G401.6 (cell line): ENCODE results near the gene NMNAT2.

Experiments
- FAIRE-seq: peaks from 2 replicates; lab custom pipeline; 2012; peaks lifted over from hg19 to GRCh38; lab: Jason Lieb, UNC

NMNAT2 gene

GRCh38 chr1:183236158-183236725 lies 181.9 kb downstream of the NMNAT2 start:
- no peak for FAIRE-seq

DNA sequence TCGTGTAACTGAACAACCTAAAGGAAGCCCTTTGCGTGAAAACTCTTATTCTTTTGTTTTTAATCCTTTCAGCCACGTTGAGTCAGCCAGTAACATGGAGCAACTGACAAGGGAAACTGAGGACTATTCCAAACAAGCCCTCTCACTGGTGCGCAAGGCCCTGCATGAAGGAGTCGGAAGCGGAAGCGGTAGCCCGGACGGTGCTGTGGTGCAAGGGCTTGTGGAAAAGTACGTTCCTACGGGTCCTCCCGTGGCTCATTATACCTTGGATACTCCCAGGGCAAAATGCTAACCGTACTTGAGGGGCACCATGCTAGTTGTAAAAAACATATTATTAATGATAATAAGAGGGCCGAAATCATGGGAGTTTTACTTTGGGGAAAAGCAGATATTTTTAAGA lies 182.7 kb downstream of the NMNAT2 start:
- peak; percentile 82 for FAIRE-seq

DNA sequence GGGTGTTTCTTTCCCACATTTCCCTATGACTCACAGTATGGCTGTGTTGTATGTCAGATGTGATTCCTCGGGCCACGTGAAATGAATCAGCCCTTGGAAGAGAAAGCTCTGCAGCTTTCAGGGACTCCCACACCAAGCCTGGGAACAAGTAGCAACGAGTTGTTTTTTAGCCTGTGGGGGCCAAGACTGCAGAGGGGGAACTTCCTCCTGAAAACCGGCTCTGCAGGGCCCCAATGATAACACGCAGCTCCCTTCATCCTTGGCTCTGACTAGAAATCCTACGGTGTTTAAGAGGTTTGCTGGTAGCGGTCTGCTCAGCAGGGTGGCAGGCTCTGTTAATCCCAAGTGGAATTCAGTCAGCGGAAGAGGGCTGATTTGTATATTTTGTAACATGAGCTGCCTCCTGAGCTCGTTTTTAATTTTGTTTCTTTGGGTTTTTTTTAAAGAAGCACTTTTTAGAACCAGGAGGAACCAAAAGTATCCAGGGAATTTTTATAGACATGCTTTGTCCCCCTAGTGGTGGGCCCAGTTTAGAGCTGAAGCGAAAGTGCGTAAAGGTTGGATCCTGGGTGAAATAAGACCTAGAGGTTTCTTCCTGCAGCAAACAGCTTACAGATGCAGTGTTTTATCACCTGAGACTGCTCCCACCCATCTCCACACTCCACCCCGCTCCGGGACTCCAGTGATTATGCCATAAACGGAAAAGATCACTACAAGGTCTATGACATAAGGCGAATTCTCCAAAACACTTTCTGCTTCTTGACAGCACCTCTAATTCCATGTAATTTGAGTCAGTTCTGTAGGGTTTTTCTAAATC lies 183.3 kb downstream of the NMNAT2 start:
- FAIRE-seq, result peak; percentile 99

DNA sequence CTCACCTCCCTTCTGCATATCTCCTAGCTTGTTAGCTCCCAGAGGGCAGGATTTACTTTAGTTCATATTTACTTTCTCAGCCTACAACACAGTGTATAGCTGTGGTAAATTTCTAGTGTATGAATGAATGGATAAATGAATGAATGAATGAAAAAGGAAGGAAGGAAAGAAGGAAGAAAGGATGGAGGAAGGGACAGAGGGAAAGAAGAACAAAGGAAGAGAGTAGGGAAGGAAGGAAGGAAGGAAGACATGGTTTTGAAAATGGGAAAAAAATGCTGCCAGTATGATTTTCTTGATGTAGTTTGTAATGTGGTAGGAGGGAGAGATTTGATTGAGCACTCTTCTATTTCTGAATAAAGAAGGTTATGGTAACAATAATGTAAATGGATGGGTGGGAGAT lies 185.1 kb downstream of the NMNAT2 start:
- no peak for FAIRE-seq

- no peak for FAIRE-seq
Measured at GRCh38 chr1:183231545-183231944, 186.6 kb downstream of the NMNAT2 start.

- FAIRE-seq, result no peak
Measured at GRCh38 chr1:183230413-183230812, 187.8 kb downstream of the NMNAT2 start.

DNA sequence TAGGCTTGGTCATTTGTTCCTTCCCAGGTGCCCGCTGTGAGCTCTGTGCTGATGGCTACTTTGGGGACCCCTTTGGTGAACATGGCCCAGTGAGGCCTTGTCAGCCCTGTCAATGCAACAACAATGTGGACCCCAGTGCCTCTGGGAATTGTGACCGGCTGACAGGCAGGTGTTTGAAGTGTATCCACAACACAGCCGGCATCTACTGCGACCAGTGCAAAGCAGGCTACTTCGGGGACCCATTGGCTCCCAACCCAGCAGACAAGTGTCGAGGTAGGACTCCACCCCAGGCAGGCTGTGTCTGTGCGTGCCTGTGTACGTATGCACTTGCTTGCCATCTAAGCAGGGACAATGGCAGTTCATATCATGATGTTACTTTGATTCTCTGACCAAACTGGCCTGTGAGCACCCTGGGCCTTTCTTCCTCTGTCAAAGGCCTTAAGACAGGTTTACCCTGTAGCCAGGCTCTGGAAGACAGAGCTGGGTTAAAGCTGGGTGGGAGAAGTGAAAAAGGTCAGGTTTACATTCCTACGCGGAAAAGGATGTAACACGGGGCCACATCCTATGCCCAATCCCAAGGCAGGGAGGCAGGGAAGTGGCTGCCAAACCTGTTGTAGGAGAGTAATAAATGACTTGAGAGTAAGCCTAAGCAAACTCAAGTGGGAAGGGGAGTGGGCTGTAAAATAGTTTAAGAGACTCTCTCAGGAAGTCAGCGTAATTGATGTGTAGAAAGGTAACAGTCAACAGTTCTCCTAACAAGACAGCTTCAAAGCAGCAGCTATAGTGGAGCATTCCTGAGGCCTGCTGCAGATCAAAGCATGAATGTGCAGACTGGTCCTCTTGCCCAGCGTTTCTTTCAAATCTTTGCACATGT lies 189.6 kb downstream of the NMNAT2 start:
- FAIRE-seq, result no peak

DNA sequence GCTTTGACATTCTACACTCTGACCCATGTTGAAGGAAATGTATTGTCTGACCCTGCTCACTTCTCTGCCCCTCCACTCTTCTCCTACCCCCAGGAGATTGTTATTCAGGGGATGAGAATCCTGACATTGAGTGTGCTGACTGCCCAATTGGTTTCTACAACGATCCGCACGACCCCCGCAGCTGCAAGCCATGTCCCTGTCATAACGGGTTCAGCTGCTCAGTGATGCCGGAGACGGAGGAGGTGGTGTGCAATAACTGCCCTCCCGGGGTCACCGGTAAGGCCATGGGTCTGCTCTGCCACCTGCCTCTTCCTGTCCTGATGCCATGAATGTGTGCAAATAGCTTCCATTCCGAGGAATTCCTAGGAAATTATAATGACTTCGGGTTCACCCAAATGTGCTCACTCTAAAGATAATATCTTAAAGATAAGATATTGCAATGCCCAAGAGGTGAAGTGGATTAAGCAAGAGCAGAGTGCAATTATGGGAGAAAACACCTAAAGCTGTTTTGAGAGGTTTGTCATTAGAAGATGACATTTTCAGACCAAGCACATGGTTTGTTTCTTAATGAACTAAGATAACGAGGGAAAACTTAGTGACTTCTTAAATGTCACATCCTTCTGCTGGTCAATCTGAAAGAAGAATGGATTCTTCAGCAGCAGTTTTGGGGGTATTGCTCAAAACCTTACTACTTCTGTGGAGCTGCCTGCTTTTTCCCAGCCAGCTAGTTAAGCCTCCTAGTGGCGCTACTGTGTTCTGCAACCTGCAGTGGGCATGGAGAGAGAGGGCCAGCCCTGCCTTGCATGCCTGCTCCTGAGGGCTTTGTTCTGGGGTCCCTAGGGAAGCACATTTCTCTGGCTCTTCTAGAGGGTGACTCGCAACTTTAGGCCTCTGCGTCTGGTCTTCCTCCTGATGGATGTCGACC lies 190.5 kb downstream of the NMNAT2 start:
- FAIRE-seq, result no peak

- FAIRE-seq, result no peak
Measured at GRCh38 chr1:183226963-183227362, 191.2 kb downstream of the NMNAT2 start.

DNA sequence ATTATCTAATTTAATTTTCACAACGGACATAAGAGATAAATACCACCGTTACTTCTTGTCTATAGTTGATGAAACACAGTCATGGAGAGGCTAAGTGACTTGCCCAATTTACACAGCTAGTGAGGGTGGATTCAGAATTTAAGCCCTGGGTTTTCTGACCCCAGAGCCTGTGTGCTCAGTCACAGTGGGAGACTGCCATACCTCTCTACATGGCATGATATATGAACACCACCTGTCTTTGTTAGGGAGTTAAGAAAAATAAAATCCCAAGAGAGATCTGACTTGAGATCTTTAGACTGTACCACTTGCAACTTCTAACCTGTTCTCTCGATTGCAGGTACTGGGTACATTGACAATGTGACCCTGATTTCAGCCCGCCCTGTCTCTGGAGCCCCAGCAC lies 191.8 kb downstream of the NMNAT2 start:
- no peak for FAIRE-seq

DNA sequence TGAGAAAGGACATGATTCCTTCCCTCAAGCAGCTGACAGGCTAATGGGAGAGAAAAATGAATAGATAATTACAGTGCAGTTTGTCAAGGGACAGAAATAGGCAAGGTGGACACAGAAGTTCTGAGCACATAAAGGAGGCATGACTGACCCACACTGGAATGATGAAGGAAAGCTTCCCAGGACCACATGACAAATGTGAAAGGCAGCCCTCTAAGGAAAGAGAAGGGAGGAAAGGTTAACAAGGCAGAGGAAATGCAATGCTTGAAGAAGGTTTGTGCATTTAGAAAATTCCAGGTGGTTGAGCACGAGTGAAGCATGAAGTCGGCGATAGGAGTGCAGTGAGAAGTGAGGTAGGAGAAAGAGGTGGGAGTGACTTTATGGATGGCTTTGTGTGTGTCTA lies 194.7 kb downstream of the NMNAT2 start:
- no peak for FAIRE-seq

- no peak for FAIRE-seq
Measured at GRCh38 chr1:183222909-183223308, 195.3 kb downstream of the NMNAT2 start.

DNA sequence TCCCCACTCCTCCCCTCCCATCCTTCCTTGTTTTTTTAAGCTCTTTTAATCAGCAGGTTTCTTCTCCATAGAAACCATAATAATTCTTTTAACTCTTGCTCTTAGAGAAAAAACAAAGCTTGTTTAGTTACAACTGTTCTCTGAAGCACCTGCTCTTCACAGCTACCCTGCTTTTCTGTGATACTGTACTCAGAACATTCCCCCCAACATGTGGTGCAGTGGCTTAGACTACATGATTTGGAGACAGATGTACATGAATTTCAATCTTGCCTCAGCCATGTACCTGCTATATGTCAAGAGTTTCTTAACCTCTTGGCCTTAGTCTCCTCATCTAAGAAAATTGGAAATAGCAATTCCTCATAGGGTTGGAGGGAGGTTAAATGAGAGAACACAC lies 198.6 kb downstream of the NMNAT2 start:
- FAIRE-seq, result no peak

- FAIRE-seq, result no peak
Measured at GRCh38 chr1:183218971-183219615, 199.1 kb downstream of the NMNAT2 start.

DNA sequence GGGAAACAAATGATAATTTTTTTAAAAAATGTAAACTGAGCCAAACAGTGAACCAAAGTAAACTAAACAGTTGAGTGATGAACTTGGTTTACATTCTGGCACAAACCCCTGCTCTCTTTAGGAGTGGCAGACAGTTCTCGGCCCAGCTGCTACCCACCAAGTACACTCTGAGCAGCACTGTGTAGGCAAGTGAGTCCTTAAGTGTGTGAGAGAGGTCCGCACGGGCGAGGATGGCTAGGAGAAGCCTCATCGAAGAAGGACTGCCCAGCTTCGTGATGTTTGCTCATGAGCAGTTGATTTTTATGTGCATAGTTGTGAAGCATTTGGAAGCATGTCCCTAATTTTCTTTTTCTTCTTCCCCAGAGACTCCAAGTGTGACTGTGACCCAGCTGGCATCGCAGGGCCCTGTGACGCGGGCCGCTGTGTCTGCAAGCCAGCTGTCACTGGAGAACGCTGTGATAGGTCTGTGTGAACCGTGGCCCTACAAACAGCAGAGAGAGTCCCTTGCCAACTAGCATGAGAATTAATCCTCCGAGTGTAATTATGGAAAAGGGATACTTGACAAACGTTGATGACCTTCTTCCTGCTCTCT lies 200.1 kb downstream of the NMNAT2 start:
- no peak for FAIRE-seq

- FAIRE-seq, result no peak
Measured at GRCh38 chr1:183215936-183216335, 202.2 kb downstream of the NMNAT2 start.

- FAIRE-seq, result no peak
Measured at GRCh38 chr1:183215076-183215720, 203.0 kb downstream of the NMNAT2 start.

DNA sequence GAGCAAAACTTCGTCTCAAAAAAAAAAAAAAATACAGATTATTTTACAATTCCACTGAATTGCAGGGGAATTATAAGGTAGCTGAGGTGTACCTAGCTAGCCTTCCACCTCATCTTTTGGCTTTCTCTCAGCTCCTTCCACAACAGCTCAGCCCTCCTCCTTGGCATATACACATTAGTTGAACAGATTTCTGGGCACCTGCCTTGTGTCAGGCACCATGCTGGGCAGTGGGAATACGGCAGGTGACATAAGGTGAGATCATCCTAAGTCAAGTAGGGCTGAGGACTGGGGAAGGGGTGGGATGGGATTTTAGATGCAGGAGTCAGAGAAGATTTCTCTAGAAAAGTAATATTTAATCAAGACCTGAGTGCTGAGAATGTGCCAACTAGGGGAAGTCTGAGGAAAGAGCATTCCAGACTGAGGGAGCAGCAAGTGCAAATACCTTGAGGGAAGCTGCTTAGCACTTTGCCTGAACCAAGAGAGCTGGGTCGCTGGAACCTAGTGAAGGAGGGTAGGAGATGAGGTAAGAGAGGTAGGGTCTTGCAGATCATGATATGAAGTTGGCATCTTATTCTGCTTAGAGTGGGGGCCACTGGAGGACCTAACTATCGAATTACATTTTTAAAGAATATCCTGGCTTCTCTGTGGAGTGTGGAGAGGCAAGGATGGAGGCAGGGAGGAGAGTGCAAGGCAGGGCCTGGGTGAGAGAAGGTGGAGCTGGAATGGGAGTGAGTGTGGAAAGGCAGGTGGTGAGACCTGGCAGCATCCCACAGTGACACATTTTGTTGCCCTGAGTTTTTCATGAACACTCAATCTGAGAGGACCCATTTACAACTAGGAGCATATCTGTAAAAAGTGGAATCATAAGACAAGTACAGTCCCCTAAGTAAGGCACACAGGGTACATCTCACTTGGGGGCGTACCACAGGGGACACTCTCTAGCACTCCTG lies 203.9 kb downstream of the NMNAT2 start:
- no peak for FAIRE-seq

DNA sequence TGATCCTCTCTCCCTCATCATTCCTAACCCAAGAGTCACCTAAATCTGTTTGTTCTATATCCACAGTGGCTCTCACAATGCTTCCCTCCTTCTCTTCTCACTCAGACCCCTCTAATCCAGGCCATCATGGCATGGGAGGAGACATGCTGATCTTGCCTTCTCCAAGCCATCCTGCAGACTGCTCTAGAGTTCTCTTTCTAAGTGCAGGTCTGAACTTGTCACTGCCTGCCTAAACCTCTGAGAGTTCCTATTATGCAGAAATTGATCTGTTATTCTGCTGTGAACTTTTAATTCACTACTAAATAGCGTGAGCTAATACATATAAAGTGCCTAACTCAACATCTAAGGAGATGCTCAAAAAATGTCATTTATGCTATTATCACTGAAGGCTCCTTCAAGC lies 205.3 kb downstream of the NMNAT2 start:
- FAIRE-seq, result no peak
